IMR-90 (cell line): ENCODE results near the gene PYGM. TPM values are rescaled to one million over a fixed set of nuclear protein-coding genes. Genes with fewer than 3 reads are reported as not detected.

Experiments used
- ATAC-seq: fragments of 200-7000 bp; cut with Tn5 transposase; 2 replicates; pipeline ENCODE4 v1.9.1; 2020; ENCODE audit warnings: low read depth, mild to moderate bottlenecking, moderate library complexity
- BruUV-seq: library from RNA; stranded (reverse); fragments of 400-500 nt; replicated peaks from 2 replicates; lab custom pipeline; 2021; lab: Mats Ljungman, UMichigan
- CTCF ChIA-PET: fragments of 300-600 bp; formaldehyde crosslinking; extraction: SDS; loops from one replicate; lab custom pipeline; 2021; ENCODE audit warnings: antibody characterized with exemption; lab: Yijun Ruan, JAX
- POLR2A ChIA-PET: fragments of 300-600 bp; sonication (Branson Sonifier 250); formaldehyde crosslinking; loops from one replicate; lab custom pipeline; 2022; ENCODE audit warnings: antibody characterized with exemption; ENCODE audit not compliant: unreplicated experiment; lab: Charles Lee
- DNase-seq: peaks from one replicate; pipeline ENCODE4 v3.0.0; 2013
- H2AFZ ChIP-seq: replicated peaks from 2 replicates; pipeline ENCODE3; 2013; ENCODE audit warnings: low read length, mild to moderate bottlenecking; ENCODE audit not compliant: poor library complexity
- H2AK5ac ChIP-seq: 2 replicates; pipeline ENCODE4 v1.6.1; 2013; ENCODE audit warnings: low read depth, low read length, inconsistent platforms
- H2AK9ac ChIP-seq: replicated peaks from 2 replicates; pipeline ENCODE3; 2013; ENCODE audit warnings: mild to moderate bottlenecking, low read depth, low read length, moderate library complexity; ENCODE audit not compliant: poor library complexity
- H2BK120ac ChIP-seq: 2 replicates; pipeline ENCODE4 v1.6.1; 2013; ENCODE audit warnings: low read depth, low read length, inconsistent platforms
- H2BK15ac ChIP-seq: 3 replicates; pipeline ENCODE4 v1.6.1; 2013; ENCODE audit warnings: low read depth, low read length, inconsistent platforms
- H2BK20ac ChIP-seq: 2 replicates; pipeline ENCODE4 v1.6.1; 2013; ENCODE audit warnings: low read depth, mild to moderate bottlenecking, inconsistent platforms, low read length, moderate library complexity
- H2BK5ac ChIP-seq: 2 replicates; pipeline ENCODE4 v1.6.1; 2013; ENCODE audit warnings: mild to moderate bottlenecking, low read depth, low read length, inconsistent platforms; ENCODE audit not compliant: poor library complexity, severe bottlenecking
- H3K14ac ChIP-seq: replicated peaks from 2 replicates; pipeline ENCODE4 v1.6.1; 2013; ENCODE audit warnings: low read depth, low read length, inconsistent platforms
- H3K18ac ChIP-seq: 2 replicates; pipeline ENCODE4 v1.6.1; 2013; ENCODE audit warnings: low read depth, low read length, control low read depth
- H3K23ac ChIP-seq: 2 replicates; pipeline ENCODE4 v1.6.1; 2013; ENCODE audit warnings: low read depth, low read length, inconsistent platforms
- H3K27ac ChIP-seq: 2 replicates; pipeline ENCODE4 v1.5.1; 2013; ENCODE audit warnings: mild to moderate bottlenecking, control low read depth, low read length; ENCODE audit not compliant: insufficient read depth
- H3K27me3 ChIP-seq: 2 replicates; pipeline ENCODE4 v1.6.1; 2013; ENCODE audit warnings: low read length; ENCODE audit not compliant: control insufficient read depth, insufficient read depth
- H3K36me3 ChIP-seq: 2 replicates; pipeline ENCODE4 v1.6.1; 2013; ENCODE audit warnings: low read length, mixed read lengths; ENCODE audit not compliant: control insufficient read depth, insufficient read depth
- H3K4ac ChIP-seq: 2 replicates; pipeline ENCODE4 v1.6.1; 2013; ENCODE audit warnings: low read depth, low read length, inconsistent platforms
- H3K4me1 ChIP-seq: 2 replicates; pipeline ENCODE4 v1.6.1; 2013; ENCODE audit warnings: low read length, mixed read lengths; ENCODE audit not compliant: control insufficient read depth, insufficient read depth
- H3K4me2 ChIP-seq: 2 replicates; pipeline ENCODE4 v1.6.1; 2013; ENCODE audit warnings: low read depth, mild to moderate bottlenecking, control low read depth, low read length, moderate library complexity
- H3K4me3 ChIP-seq: 2 replicates; pipeline ENCODE4 v1.5.1; 2013; ENCODE audit warnings: low read depth, mild to moderate bottlenecking, control low read depth, low read length, moderate library complexity; ENCODE audit not compliant: insufficient read depth
- H3K56ac ChIP-seq: 2 replicates; pipeline ENCODE4 v1.6.1; 2013; ENCODE audit warnings: low read length, inconsistent platforms; ENCODE audit not compliant: insufficient read depth; ENCODE audit errors: extremely low read depth
- H3K79me1 ChIP-seq, 2 experiments: 2 replicates each; pipeline ENCODE4 v1.6.1; 2013; ENCODE audit warnings: low read length in 2 of 2, inconsistent platforms in 1 of 2, low read depth in 1 of 2
- H3K9ac ChIP-seq: 2 replicates; pipeline ENCODE4 v1.6.1; 2013; ENCODE audit warnings: low read depth, low read length, control low read depth
- H3K9me1 ChIP-seq: 2 replicates; pipeline ENCODE4 v1.6.1; 2013; ENCODE audit warnings: low read length, inconsistent platforms; ENCODE audit not compliant: insufficient read depth
- H3K9me3 ChIP-seq: 2 replicates; pipeline ENCODE4 v1.6.1; 2013; ENCODE audit warnings: low read length; ENCODE audit not compliant: control insufficient read depth, insufficient read depth
- H4K20me1 ChIP-seq: 2 replicates; pipeline ENCODE4 v1.6.1; 2013; ENCODE audit warnings: low read length, inconsistent platforms; ENCODE audit not compliant: insufficient read depth
- H4K5ac ChIP-seq: 2 replicates; pipeline ENCODE4 v1.6.1; 2013; ENCODE audit warnings: mild to moderate bottlenecking, low read depth, low read length, control low read depth
- H4K8ac ChIP-seq, 2 experiments: 2 replicates each; pipeline ENCODE4 v1.6.1; 2013; ENCODE audit warnings: low read depth in 2 of 2, low read length in 2 of 2, control low read depth in 1 of 2, inconsistent platforms in 1 of 2
- H4K91ac ChIP-seq: 2 replicates; pipeline ENCODE4 v1.6.1; 2013; ENCODE audit warnings: low read depth, low read length, inconsistent platforms; ENCODE audit not compliant: insufficient read depth
- BHLHE40 ChIP-seq: fragments of 150-350 bp; IDR thresholded peaks from 2 replicates; pipeline ENCODE4 v1.6.1; 2016; ENCODE audit warnings: mild to moderate bottlenecking, low read depth, low read length
- CEBPB ChIP-seq: IDR thresholded peaks from 2 replicates; pipeline ENCODE4 v1.6.1; 2012; ENCODE audit warnings: low read depth, low read length, improper control_type of control experiment
- CHD1 ChIP-seq: IDR thresholded peaks from 2 replicates; pipeline ENCODE4 v1.6.1; 2012; ENCODE audit warnings: low read depth, low read length, improper control_type of control experiment
- CTCF ChIP-seq: conservative IDR thresholded peaks from 2 replicates; pipeline ENCODE4 v1.5.1; 2012; ENCODE audit warnings: mild to moderate bottlenecking, low read depth, low read length, improper control_type of control experiment
- ELK1 ChIP-seq: fragments of 150-350 bp; IDR thresholded peaks from 2 replicates; pipeline ENCODE4 v1.6.1; 2016; ENCODE audit warnings: low read depth, mild to moderate bottlenecking, low read length, moderate library complexity, borderline replicate concordance
- FOS ChIP-seq: fragments of 150-350 bp; IDR thresholded peaks from 2 replicates; pipeline ENCODE4 v1.6.1; 2016; ENCODE audit warnings: low read depth, low read length
- MAFK ChIP-seq: IDR thresholded peaks from 2 replicates; pipeline ENCODE4 v1.6.1; 2012; ENCODE audit warnings: low read depth, low read length, improper control_type of control experiment
- MAZ ChIP-seq: IDR thresholded peaks from 2 replicates; pipeline ENCODE4 v1.6.1; 2012; ENCODE audit warnings: low read depth, mild to moderate bottlenecking, low read length, improper control_type of control experiment, moderate library complexity, borderline replicate concordance
- MXI1 ChIP-seq: IDR thresholded peaks from 2 replicates; pipeline ENCODE4 v1.6.1; 2012; ENCODE audit warnings: low read depth, mild to moderate bottlenecking, low read length, moderate library complexity, borderline replicate concordance
- NFE2L2 ChIP-seq: fragments of 150-350 bp; IDR thresholded peaks from 2 replicates; pipeline ENCODE4 v1.6.1; 2016; ENCODE audit warnings: low read depth, mild to moderate bottlenecking, low read length
- POLR2A ChIP-seq: IDR thresholded peaks from 2 replicates; pipeline ENCODE4 v1.6.1; 2012; ENCODE audit warnings: mild to moderate bottlenecking, low read depth, low read length
- RAD21 ChIP-seq: IDR thresholded peaks from 2 replicates; pipeline ENCODE4 v1.6.1; 2012; ENCODE audit warnings: low read length, improper control_type of control experiment
- RCOR1 ChIP-seq: IDR thresholded peaks from 2 replicates; pipeline ENCODE4 v1.6.1; 2012; ENCODE audit warnings: mild to moderate bottlenecking, low read length, improper control_type of control experiment; ENCODE audit not compliant: insufficient replicate concordance
- RFX5 ChIP-seq: IDR thresholded peaks from 2 replicates; pipeline ENCODE4 v1.8.0; 2012; ENCODE audit warnings: low read depth, mild to moderate bottlenecking, low read length, moderate library complexity
- SMC3 ChIP-seq: fragments of 150-350 bp; IDR thresholded peaks from 2 replicates; pipeline ENCODE4 v1.6.1; 2016; ENCODE audit warnings: low read depth, mild to moderate bottlenecking, antibody characterized with exemption, low read length, moderate library complexity
- USF2 ChIP-seq: fragments of 150-350 bp; IDR thresholded peaks from 2 replicates; pipeline ENCODE4 v1.6.1; 2017; ENCODE audit warnings: mild to moderate bottlenecking, antibody characterized with exemption, low read length, low read depth
- WGBS, 2 experiments: methylation state at CpG; one replicate each; pipeline versions ENCODE4 v1.1.5 to v1.1.7; 2013; ENCODE audit warnings: missing lambda C conversion rate in 2 of 2; ENCODE audit not compliant: insufficient read length in 1 of 2; ENCODE audit errors: extremely low coverage in 2 of 2; 5-methylcytosine and 5-hydroxymethylcytosine counted together
- dilution Hi-C: fragments of 300-500 bp; cut with HindIII; formaldehyde crosslinking; loops from one replicate; pipeline ENCODE4 v1.14.3; 2018; ENCODE audit warnings: low sequenced_read_pairs; ENCODE audit not compliant: unreplicated experiment
- in situ Hi-C: fragments of 300-500 bp; cut with MboI; formaldehyde crosslinking; loops from 3 replicates; pipeline ENCODE4 v1.14.3; 2019; ENCODE audit warnings: low sequenced_read_pairs, inconsistent platforms, mixed read lengths
- intact Hi-C: fragments of 100-400 bp; cut with micrococcal nuclease; formaldehyde crosslinking; loops from 2 replicates; pipeline ENCODE4 v1.10.0; 2022
- polyA plus RNA-seq, 3 experiments: library from polyadenylated mRNA; depleted of rRNA; stranded (reverse); fragments of >200 nt; gene quantifications; 2 replicates each; pipeline ENCODE4 v1.2.3, GENCODE V29; 2012; ENCODE audit warnings: low replicate concordance in 1 of 3
- total RNA-seq: library from RNA; depleted of rRNA; stranded (reverse); fragments of >200 nt; gene quantifications from 2 replicates; pipeline ENCODE4 v1.2.3, GENCODE V29; 2012

PYGM gene
- total and polyA plus RNA-seq, 2 of the 4 experiments (the other 2 are of a cell fraction) = 0.18 to 0.21 TPM

- dilution Hi-C loops (no loop called here), in situ Hi-C loops (no loop called here), intact Hi-C loops (no loop called here)
- no peaks in the 10 kb centered on the region for H3K9me3 ChIP-seq
- ChIA-PET POLR2A (no interaction called here), CTCF (no interaction called here)
- ATAC-seq (no peak), DNase-seq (no peak)
- H2BK15ac ChIP-seq = no peak overlapping the region
- H2AFZ ChIP-seq = peak overlapping the region; percentile 51
- no peak overlapping the region for H3K4me2 ChIP-seq
- H4K8ac ChIP-seq = no peak overlapping the region
- H3K56ac ChIP-seq = no peak overlapping the region
- peaks cover 79% of the 10 kb centered on the region for H3K27me3 ChIP-seq
- 20% methylated on average over 13 of the region's 24 CpGs; no CpG with 5 or more reads in 1 of the 2 experiments for WGBS, 2 experiments
- H2BK5ac ChIP-seq = no peak overlapping the region
- no peaks in the 10 kb centered on the region; the same call in 1 of the 2 replicates for H4K20me1 ChIP-seq
- TF ChIP-seq RFX5 = no peak
- no peak for TF ChIP-seq CEBPB
- TF ChIP-seq CTCF = no peak
- TF ChIP-seq USF2 = no peak
- TF ChIP-seq MXI1 = no peak
- no peak for TF ChIP-seq RAD21
- no peak for TF ChIP-seq NFE2L2
- TF ChIP-seq MAFK = no peak
- TF ChIP-seq MAZ = no peak
- no peak for TF ChIP-seq BHLHE40
- TF ChIP-seq POLR2A = no peak
- no peak for TF ChIP-seq ELK1
- no peak for TF ChIP-seq FOS
- TF ChIP-seq RCOR1 = no peak
- no peak for TF ChIP-seq SMC3
- no peak for TF ChIP-seq CHD1
- H2BK120ac ChIP-seq = no peak overlapping the region
- no peak overlapping the region for H3K14ac ChIP-seq
- no TSS peak for BruUV-seq
- H3K4ac ChIP-seq = no peak overlapping the region
- H3K36me3 ChIP-seq = no peaks in the 10 kb centered on the region
- H2AK9ac ChIP-seq = no peak overlapping the region
- H3K4me1 ChIP-seq = peaks cover 11% of the 10 kb centered on the region
- no peak overlapping the region for H3K27ac ChIP-seq
- no peaks in the 10 kb centered on the region for H3K79me1 ChIP-seq
- no peak overlapping the region for H2BK20ac ChIP-seq
- H3K9ac ChIP-seq = no peak overlapping the region
- no peak overlapping the region for H3K23ac ChIP-seq
- H3K4me3 ChIP-seq = no peak overlapping the region
- H3K9me1 ChIP-seq = peaks cover 3% of the 10 kb centered on the region; the same call in 1 of the 2 replicates
- no peak overlapping the region for H2AK5ac ChIP-seq
- no peak overlapping the region for H4K91ac ChIP-seq
- no peak overlapping the region for H4K5ac ChIP-seq
- no peak overlapping the region for H3K18ac ChIP-seq
Observed at GRCh38 chr11:64741375-64742086, 18.2 kb downstream of the PYGM start.
